GM13977 (cell line): ENCODE results near the gene NEURL3.
"Not testable (repeated sequence)": the region's sequence is repeated elsewhere in the genome, so short reads cannot be mapped to it uniquely, and the experiment has no call there.

Experiments
- DNase-seq: peaks from one replicate; pipeline ENCODE4 v3.0.0; 2012; ENCODE audit warnings: low spot score
- in situ Hi-C: fragments of 300-500 bp; cut with MboI; formaldehyde crosslinking; loops from one replicate; pipeline ENCODE4 v1.12.0; 2022; ENCODE audit warnings: low sequenced_read_pairs, low pct_unique_long_range_greater_than_20kb, mixed read lengths, inconsistent platforms; ENCODE audit not compliant: unreplicated experiment
- TF ChIP-seq, protein P1 (sequence below): IDR thresholded peaks from 2 replicates; pipeline ENCODE4 v1.5.1; 2012; ENCODE audit warnings: mild to moderate bottlenecking, control low read depth; ENCODE audit not compliant: insufficient read depth; ENCODE audit errors: extremely low read depth, missing control alignments

The NEURL3 gene

GRCh38 chr2:96464061-96464460 is 41.1 kb downstream of the NEURL3 start:
- DNase-seq, result no peak
- TF ChIP-seq, protein P1, sequence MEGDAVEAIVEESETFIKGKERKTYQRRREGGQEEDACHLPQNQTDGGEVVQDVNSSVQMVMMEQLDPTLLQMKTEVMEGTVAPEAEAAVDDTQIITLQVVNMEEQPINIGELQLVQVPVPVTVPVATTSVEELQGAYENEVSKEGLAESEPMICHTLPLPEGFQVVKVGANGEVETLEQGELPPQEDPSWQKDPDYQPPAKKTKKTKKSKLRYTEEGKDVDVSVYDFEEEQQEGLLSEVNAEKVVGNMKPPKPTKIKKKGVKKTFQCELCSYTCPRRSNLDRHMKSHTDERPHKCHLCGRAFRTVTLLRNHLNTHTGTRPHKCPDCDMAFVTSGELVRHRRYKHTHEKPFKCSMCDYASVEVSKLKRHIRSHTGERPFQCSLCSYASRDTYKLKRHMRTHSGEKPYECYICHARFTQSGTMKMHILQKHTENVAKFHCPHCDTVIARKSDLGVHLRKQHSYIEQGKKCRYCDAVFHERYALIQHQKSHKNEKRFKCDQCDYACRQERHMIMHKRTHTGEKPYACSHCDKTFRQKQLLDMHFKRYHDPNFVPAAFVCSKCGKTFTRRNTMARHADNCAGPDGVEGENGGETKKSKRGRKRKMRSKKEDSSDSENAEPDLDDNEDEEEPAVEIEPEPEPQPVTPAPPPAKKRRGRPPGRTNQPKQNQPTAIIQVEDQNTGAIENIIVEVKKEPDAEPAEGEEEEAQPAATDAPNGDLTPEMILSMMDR, result no peak
- in situ Hi-C loops, result no loop called here

DNA sequence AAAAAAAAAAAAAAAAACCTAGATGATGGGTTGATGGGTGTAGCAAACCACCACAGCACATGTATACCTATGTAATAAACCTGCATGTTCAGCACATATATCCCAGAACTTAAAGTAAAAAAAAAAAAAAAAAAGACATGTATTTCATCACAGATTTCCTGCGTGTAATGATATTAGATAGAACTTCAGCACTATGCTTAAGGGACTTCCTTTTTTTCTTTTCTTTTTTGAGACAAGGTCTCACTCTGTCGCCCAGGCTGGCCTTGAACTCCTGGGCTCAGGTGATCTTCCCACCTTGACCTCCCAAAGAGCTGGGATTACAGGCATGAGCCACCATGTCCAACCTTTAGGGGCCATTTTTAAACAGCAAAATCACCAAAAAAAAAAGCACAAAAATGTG is 42.0 kb downstream of the NEURL3 start:
- no peak for DNase-seq
- in situ Hi-C loops, result no loop called here
- TF ChIP-seq, protein P1, result no peak

DNA sequence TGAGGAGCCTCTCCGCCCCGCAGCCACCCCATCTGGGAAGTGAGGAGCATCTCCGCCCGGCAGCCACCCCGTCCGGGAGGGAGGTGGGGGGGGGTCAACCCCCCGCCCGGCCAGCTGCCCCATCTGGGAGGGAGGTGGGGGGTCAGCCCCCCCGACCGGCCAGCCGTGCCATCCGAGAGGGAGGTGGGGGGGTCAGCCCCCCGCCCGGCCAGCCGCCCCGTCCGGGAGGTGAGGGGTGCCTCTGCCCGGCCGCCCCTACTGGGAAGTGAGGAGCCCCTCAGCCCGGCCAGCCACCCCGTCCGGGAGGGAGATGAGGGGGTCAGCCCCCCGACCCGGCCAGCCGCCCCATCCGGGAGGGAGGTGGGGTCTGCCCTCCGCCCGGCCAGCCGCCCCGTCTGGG is 43.5 kb downstream of the NEURL3 start:
- in situ Hi-C loops, result not testable (repeated sequence)

DNA sequence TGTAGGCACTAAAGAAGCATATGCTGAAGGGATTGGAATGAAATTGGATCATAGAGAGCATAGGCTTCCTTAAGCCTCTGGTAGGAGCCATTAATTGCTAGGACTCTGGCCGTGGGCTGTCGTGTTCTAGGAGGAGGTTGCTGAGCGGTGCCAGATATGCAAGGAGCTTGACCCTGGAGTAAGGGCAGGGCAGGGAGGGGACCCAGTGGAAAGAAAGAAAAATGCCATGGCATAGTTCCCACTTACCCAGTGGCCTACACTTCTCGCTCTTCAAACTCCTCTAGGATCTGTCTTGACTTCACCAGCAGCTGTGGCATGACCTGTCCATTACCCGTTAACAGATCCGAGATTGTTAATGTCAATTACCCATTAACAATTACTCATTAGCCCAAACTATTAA is 53.1 kb downstream of the NEURL3 start:
- in situ Hi-C loops, result no loop called here

More for the DNA sequence above, 43.5 kb downstream of the NEURL3 start:
- DNase-seq, result not testable (repeated sequence)

DNA sequence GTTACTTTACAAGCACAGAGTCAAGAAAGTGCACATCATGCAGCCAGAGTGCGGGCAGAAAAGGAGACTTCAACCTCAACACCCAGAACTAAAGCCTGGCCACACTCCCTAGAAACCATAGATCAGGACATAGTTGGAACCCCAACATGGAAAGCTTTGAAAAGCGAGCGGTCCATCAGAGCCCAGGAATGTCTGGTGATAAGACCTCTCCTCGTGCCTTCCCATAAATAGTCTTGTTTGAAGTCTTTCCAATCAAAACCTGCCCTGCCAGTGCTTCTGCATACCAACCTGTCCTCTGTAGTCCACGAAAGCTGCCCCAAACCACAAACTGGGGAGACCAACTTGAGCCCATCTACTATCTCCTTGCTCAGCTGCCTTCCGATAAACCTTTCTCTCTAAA is 55.5 kb downstream of the NEURL3 start:
- in situ Hi-C loops, result no loop called here
- TF ChIP-seq, protein P1, result no peak
- no peak for DNase-seq

More for the DNA sequence above, 53.1 kb downstream of the NEURL3 start:
- TF ChIP-seq, protein P1, result no peak
- DNase-seq, result no peak

DNA sequence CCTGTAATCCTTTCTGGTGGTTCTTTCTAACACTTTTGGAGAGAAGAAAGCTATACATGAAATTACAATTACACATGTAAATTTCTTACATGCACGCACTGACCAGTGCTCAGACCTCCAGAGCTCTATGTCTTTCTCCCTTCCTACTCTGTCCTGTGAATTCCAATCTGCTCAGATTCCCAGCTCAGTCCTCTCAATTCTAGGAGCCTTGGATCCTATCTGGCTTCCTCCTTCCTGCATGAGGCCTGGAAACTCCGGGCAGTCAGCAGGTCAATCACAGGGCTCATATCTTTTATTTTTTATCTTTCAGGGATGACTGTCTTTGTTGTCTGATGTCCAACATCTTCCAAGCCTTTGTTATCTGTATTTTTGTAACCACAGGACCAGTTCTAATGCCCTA is 56.0 kb downstream of the NEURL3 start:
- DNase-seq, result no peak
- in situ Hi-C loops, result no loop called here
- TF ChIP-seq, protein P1, result no peak

DNA sequence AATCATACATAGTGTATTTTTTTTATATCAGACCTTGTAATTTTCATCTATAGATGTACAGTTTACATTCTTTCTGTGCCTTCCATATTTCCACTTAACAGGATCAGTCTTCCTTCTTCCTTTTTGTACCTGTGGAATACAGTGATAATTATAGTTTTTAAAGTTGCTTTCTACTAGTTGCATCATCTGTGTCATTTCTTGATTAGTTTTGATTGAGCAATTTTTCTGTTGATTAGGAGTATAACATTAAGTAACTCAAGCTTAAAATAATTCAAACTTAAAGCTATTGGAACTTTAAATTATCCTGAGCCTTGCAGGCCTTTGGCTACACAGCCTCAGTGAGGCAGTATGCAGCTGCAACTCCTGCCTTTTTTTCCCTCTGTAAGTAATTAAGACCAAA is 57.4 kb downstream of the NEURL3 start:
- TF ChIP-seq, protein P1, result no peak
- no peak for DNase-seq
- in situ Hi-C loops, result no loop called here
